ENCODE data around the gene PTGER2. TPM values are rescaled to one million over a fixed set of nuclear protein-coding genes. Genes with fewer than 3 reads are reported as not detected.

PTGER2 gene
- total RNA-seq, 1 donor from 2014 or later = 2.9 TPM

- DNase-seq (ENCODE audit: low spot score) = no peak
Measured at GRCh38 chr14:52370406-52370935, 56.4 kb downstream of the PTGER2 start.

GRCh38 chr14:52377940-52378339 is 63.8 kb downstream of the PTGER2 start:
- DNase-seq (ENCODE audit: low spot score) = no peak

Other genes starting within 250 kb of the PTGER2 start
- 42.4 TPM for gene NID2, start 245.3 kb upstream of the PTGER2 start, total RNA-seq (ENCODE audit: insufficient read depth, low replicate concordance)
- gene PTGDR, start 46.6 kb upstream of the PTGER2 start, total RNA-seq (ENCODE audit: insufficient read depth, low replicate concordance) = 3.9 TPM
- gene TXNDC16, start 238.2 kb downstream of the PTGER2 start, total RNA-seq (ENCODE audit: insufficient read depth, low replicate concordance) = 13.7 TPM
- gene GPR137C, start 238.5 kb downstream of the PTGER2 start, total RNA-seq (ENCODE audit: insufficient read depth, low replicate concordance) = 4.1 TPM